Camera-type eye (tissue), 1 donor: ENCODE measurements around the gene CLCN7. TPM values are rescaled to one million over a fixed set of nuclear protein-coding genes. Genes with fewer than 3 reads are reported as not detected.

ENCODE experiments used
- total RNA-seq: library from RNA; depleted of rRNA; stranded (reverse); fragments of >200 nt; gene quantifications from one replicate; pipeline ENCODE4 v1.2.3, GENCODE V29; 2014

CLCN7 gene
- 47.9 TPM for total RNA-seq

GRCh38 chr16:1474796-1475551, at the start of gene CLCN7:
Gene CLCN7, minus strand, starts transcription at chr16:1475028. Its CDS starts 54 bp downstream, at chr16:1474974.

GRCh38 chr16:1492923-1493745, 18.3 kb upstream of the CLCN7 start, which contains the start of gene TELO2:
Gene TELO2, plus strand, starts transcription at chr16:1493360. Its CDS starts 922 bp downstream, at chr16:1494282.

GRCh38 chr16:1488619-1489018, 13.8 kb upstream of the CLCN7 start, which contains the start of gene PTX4:
Gene PTX4, minus strand, starts transcription at chr16:1488944. Its CDS starts 35 bp downstream, at chr16:1488909.

GRCh38 chr16:1443980-1444729, 30.7 kb downstream of the CLCN7 start, which contains the start of gene CCDC154:
Gene CCDC154, minus strand, starts transcription at chr16:1444556. Its CDS starts 234 bp downstream, at chr16:1444322.

GRCh38 chr16:1430759-1431496, 43.9 kb downstream of the CLCN7 start, which contains the start of gene PERCC1:
Gene PERCC1, plus strand, starts transcription at chr16:1431078. Its CDS starts 1,516 bp downstream, at chr16:1432594.

DNA sequence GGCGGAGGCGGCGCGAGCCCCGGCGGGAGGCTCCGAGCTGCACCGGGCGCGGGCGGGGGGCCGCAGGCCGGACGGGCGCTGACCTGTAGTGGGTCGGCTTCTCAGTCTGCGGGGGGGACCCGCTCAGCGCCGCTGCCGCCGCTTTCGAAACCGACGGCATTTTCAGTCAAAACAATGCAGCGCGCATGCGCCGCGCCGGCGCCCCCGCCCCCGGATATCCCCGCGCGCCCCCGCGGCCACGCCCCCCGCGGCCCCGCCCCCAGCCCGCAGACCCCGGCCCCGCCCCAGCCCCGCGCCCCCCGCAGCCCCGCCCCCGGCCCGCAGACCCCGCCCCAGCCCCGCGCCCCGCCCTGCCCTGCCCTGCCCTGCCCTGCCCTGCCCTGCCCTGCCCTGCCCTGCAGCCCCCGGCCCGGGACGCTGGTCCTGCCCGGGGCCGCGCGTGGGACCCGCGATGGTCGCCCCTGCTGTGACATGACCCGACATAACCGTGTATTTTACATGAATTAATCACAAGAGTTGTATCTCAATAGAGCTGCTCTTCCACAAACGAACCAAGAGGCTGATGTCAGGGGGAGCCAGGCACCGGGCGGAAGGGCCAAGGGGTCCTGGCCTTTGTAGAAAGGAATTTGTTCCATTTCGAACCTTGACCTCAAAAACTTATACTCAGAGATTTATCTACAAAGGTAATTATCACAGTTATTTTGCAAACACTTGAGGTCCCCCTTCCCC, 60.1 kb downstream of the CLCN7 start, which contains the start of gene UNKL:
TSS of gene UNKL (minus strand) at position 173 of the 729 bp plus-strand sequence. CDS start at position 160, 13 bp downstream.

Other genes starting within 250 kb of the CLCN7 start
- not detected for gene TPSG1, start 249.8 kb downstream of the CLCN7 start, total RNA-seq
- 5.2 TPM for gene TPSB2, start 244.8 kb downstream of the CLCN7 start, total RNA-seq
- 3.4 TPM for gene TPSAB1, start 234.3 kb downstream of the CLCN7 start, total RNA-seq
- gene TPSD1, start 219.0 kb downstream of the CLCN7 start, total RNA-seq = 0.66 TPM
- 94.8 TPM for gene UBE2I, start 165.4 kb downstream of the CLCN7 start, total RNA-seq
- gene BAIAP3, start 141.4 kb downstream of the CLCN7 start, total RNA-seq = 9.3 TPM
- 41.5 TPM for gene TSR3, start 123.2 kb downstream of the CLCN7 start, total RNA-seq
- gene GNPTG, start 123.1 kb downstream of the CLCN7 start, total RNA-seq = 40.4 TPM
- gene UNKL, start 60.3 kb downstream of the CLCN7 start, total RNA-seq = 32.5 TPM
- gene UQCC4, start 54.3 kb downstream of the CLCN7 start, total RNA-seq = 10.7 TPM
- 6.9 TPM for gene PERCC1, start 44.0 kb downstream of the CLCN7 start, total RNA-seq
- gene CCDC154, start 30.5 kb downstream of the CLCN7 start, total RNA-seq = 0.49 TPM
- gene PTX4, start 13.9 kb upstream of the CLCN7 start, total RNA-seq = 1.6 TPM
- 26.3 TPM for gene TELO2, start 18.3 kb upstream of the CLCN7 start, total RNA-seq
- 9.6 TPM for gene TMEM204, start 58.6 kb upstream of the CLCN7 start, total RNA-seq
- gene IFT140, start 137.0 kb upstream of the CLCN7 start, total RNA-seq = 73.1 TPM
- 17.8 TPM for gene CRAMP1, start 137.3 kb upstream of the CLCN7 start, total RNA-seq
- gene JPT2, start 203.3 kb upstream of the CLCN7 start, total RNA-seq = 35.5 TPM
- gene MAPK8IP3, start 231.2 kb upstream of the CLCN7 start, total RNA-seq = 107 TPM